WTC11 (cell line): Measurements from ENCODE around the gene LLGL2. TPM values are rescaled to one million over a fixed set of nuclear protein-coding genes. Genes with fewer than 3 reads are reported as not detected.
A peak's percentile ranks its signal among the peaks of the same experiment; 100 is the strongest.

Experiments used
- ATAC-seq: fragments of 200-7000 bp; cut with Tn5 transposase; 2 replicates; pipeline ENCODE4 v1.10.0; 2021; ENCODE audit warnings: mild to moderate bottlenecking, moderate library complexity
- CTCF ChIA-PET: fragments of 300-600 bp; sonication (Branson Sonifier 250); formaldehyde crosslinking; loops from one replicate; lab custom pipeline; 2021; ENCODE audit warnings: antibody characterized with exemption; lab: Charles Lee
- POLR2A ChIA-PET: fragments of 350-600 bp; sonication (Branson Sonifier 250); formaldehyde crosslinking; loops from one replicate; lab custom pipeline; 2021; ENCODE audit warnings: antibody characterized with exemption; lab: Charles Lee
- DNase-seq: peaks from one replicate; pipeline ENCODE4 v3.0.0; 2021; ENCODE audit warnings: low spot score
- H3K27ac Mint-ChIP-seq: 2 replicates; pipeline ENCODE4 v1.8.0; 2021; ENCODE audit warnings: mixed read lengths
- H3K27me3 Mint-ChIP-seq: 2 replicates; pipeline ENCODE4 v1.8.0; 2021; ENCODE audit warnings: low read depth, mild to moderate bottlenecking, moderate library complexity, mixed read lengths
- H3K36me3 Mint-ChIP-seq: 2 replicates; pipeline ENCODE4 v1.8.0; 2021; ENCODE audit warnings: mixed read lengths
- H3K4me1 Mint-ChIP-seq: 2 replicates; pipeline ENCODE4 v1.8.0; 2022; ENCODE audit warnings: mixed read lengths
- H3K4me3 Mint-ChIP-seq: 2 replicates; pipeline ENCODE4 v1.8.0; 2021; ENCODE audit warnings: mild to moderate bottlenecking, moderate library complexity, mixed read lengths
- H3K9me3 Mint-ChIP-seq: 2 replicates; pipeline ENCODE4 v1.8.0; 2021; ENCODE audit warnings: mixed read lengths
- CBFB ChIP-seq: sonication (generic); formaldehyde crosslinking; IDR thresholded peaks from 2 replicates; pipeline ENCODE4 v1.8.1; 2022; ENCODE audit warnings: mild to moderate bottlenecking, low read depth, missing genetic modification reagents
- ELF4 ChIP-seq: sonication (generic); formaldehyde crosslinking; IDR thresholded peaks from 2 replicates; pipeline ENCODE4 v1.8.1; 2022; ENCODE audit warnings: low read depth, mild to moderate bottlenecking, moderate library complexity, missing genetic modification reagents
- NR2C2 ChIP-seq: sonication (generic); formaldehyde crosslinking; IDR thresholded peaks from 2 replicates; pipeline ENCODE4 v1.8.0; 2022; ENCODE audit warnings: mild to moderate bottlenecking, missing genetic modification reagents
- TEAD1 ChIP-seq: sonication (generic); formaldehyde crosslinking; IDR thresholded peaks from 2 replicates; pipeline ENCODE4 v1.8.0; 2022; ENCODE audit warnings: mild to moderate bottlenecking, missing genetic modification reagents
- total RNA-seq: library from RNA; stranded (reverse); gene quantifications from 3 replicates; pipeline ENCODE4 v1.2.3, GENCODE V29; 2021
- TF ChIP-seq, protein P1 (sequence below): sonication (generic); formaldehyde crosslinking; IDR thresholded peaks from 2 replicates; pipeline ENCODE4 v1.8.0; 2023; ENCODE audit warnings: missing genetic modification reagents, mild to moderate bottlenecking, borderline replicate concordance
- TF ChIP-seq, protein P2 (sequence below): fragments of 200-600 bp; IDR thresholded peaks from 2 replicates; pipeline ENCODE4 v1.8.0; 2022; ENCODE audit warnings: antibody characterized with exemption
- TF ChIP-seq, protein P3 (sequence below): sonication (generic); formaldehyde crosslinking; IDR thresholded peaks from 2 replicates; pipeline ENCODE4 v1.8.0; 2022; ENCODE audit warnings: mild to moderate bottlenecking, missing genetic modification reagents
- TF ChIP-seq, protein P4 (sequence below): fragments of 250-450 bp; sonication (Bioruptor Pico); IDR thresholded peaks from 2 replicates; pipeline ENCODE4 v1.9.0; 2021; ENCODE audit warnings: mild to moderate bottlenecking
- TF ChIP-seq, protein P5 (sequence below): sonication (generic); formaldehyde crosslinking; IDR thresholded peaks from 2 replicates; pipeline ENCODE4 v1.8.1; 2022; ENCODE audit warnings: mild to moderate bottlenecking, missing genetic modification reagents, moderate library complexity, borderline replicate concordance

Gene LLGL2
- total RNA-seq, 1 experiment from 2014 or later = 103 TPM

DNA sequence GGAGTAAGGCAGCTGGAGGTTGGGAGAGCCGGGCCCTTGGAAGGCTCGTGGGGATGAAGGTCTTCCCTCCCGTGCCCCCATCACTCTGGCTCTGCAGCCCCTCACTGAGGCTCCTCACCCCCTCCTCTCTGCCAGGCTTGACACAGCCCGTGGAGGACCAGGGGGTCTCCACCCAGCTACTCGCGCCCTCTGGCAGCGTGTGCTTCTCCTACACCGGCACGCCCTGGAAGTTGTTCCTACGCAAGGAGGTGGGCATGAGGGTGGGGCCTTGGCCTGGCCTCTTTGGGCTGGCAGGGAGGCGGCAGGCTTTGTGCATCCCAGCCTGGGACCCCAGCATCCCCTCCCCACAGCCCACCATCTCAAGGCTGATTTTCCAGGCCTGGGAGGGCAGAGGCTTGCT, 92.2 kb downstream of the LLGL2 start (continued):
- TF ChIP-seq, protein P1, sequence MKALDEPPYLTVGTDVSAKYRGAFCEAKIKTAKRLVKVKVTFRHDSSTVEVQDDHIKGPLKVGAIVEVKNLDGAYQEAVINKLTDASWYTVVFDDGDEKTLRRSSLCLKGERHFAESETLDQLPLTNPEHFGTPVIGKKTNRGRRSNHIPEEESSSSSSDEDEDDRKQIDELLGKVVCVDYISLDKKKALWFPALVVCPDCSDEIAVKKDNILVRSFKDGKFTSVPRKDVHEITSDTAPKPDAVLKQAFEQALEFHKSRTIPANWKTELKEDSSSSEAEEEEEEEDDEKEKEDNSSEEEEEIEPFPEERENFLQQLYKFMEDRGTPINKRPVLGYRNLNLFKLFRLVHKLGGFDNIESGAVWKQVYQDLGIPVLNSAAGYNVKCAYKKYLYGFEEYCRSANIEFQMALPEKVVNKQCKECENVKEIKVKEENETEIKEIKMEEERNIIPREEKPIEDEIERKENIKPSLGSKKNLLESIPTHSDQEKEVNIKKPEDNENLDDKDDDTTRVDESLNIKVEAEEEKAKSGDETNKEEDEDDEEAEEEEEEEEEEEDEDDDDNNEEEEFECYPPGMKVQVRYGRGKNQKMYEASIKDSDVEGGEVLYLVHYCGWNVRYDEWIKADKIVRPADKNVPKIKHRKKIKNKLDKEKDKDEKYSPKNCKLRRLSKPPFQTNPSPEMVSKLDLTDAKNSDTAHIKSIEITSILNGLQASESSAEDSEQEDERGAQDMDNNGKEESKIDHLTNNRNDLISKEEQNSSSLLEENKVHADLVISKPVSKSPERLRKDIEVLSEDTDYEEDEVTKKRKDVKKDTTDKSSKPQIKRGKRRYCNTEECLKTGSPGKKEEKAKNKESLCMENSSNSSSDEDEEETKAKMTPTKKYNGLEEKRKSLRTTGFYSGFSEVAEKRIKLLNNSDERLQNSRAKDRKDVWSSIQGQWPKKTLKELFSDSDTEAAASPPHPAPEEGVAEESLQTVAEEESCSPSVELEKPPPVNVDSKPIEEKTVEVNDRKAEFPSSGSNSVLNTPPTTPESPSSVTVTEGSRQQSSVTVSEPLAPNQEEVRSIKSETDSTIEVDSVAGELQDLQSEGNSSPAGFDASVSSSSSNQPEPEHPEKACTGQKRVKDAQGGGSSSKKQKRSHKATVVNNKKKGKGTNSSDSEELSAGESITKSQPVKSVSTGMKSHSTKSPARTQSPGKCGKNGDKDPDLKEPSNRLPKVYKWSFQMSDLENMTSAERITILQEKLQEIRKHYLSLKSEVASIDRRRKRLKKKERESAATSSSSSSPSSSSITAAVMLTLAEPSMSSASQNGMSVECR (CRISPR knock-in tag) = no peak
- TF ChIP-seq CBFB (CRISPR knock-in tag) (no peak), ELF4 (CRISPR knock-in tag) (no peak)

DNA sequence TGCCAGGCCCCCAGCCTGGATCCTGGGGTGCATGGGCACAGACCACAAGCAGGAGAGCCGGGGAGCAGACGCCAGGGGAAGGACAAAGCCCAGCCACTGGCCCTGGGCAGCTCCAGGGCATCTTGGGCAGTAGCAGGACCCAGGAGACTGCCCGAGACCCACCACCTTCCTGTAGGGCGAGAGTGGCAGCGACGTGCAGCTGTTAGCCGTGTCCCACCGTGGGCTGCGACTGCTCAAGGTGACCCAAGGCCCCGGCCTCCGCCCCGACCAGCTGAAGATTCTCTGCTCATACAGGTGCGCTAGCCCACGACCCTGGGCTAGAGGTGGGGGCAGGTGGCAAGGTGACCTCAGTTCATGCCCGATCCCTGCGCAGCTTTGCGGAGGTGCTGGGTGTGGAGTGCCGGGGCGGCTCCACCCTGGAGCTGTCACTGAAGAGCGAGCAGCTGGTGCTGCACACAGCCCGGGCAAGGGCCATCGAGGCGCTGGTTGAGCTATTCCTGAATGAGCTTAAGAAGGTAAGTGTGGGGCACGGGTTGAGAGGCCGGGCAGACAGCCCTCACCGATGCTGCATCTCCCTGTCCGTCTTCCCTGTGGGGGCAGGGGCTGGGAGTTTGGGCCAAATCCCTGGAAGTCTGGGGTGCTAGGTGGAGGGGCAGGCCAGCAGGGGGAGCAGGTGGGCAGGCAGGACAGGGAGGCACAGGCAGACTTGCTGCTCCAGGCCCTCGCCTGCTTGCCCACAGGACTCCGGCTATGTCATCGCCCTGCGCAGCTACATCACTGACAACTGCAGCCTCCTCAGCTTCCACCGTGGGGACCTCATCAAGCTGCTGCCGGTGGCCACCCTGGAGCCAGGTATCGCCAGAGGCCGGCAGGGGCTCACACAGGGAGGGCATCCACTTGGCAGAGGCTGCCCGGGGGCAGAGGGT, 94.3 kb downstream of the LLGL2 start:
- Mint-ChIP-seq H3K4me1 (no peaks in the 10 kb centered on the region), H3K27me3 (no peaks in the 10 kb centered on the region), H3K36me3 (no peaks in the 10 kb centered on the region), H3K27ac (no peak overlapping the region), H3K9me3 (no peaks in the 10 kb centered on the region), H3K4me3 (no peak overlapping the region)
- ChIA-PET CTCF (interaction anchor here (0.6 to 19.0 kb wide), 30 partner anchors 8 to 235 kb away, joined by 3 to 304 read pairs (median 4); partner anchors contain the start of genes GALK1, ITGB4, LLGL2 and SMIM5), POLR2A (no interaction called here)
- peak; percentile 89 for ATAC-seq
- peak; percentile 88 for DNase-seq
- no peak for TF ChIP-seq NR2C2
- TF ChIP-seq, protein P2, sequence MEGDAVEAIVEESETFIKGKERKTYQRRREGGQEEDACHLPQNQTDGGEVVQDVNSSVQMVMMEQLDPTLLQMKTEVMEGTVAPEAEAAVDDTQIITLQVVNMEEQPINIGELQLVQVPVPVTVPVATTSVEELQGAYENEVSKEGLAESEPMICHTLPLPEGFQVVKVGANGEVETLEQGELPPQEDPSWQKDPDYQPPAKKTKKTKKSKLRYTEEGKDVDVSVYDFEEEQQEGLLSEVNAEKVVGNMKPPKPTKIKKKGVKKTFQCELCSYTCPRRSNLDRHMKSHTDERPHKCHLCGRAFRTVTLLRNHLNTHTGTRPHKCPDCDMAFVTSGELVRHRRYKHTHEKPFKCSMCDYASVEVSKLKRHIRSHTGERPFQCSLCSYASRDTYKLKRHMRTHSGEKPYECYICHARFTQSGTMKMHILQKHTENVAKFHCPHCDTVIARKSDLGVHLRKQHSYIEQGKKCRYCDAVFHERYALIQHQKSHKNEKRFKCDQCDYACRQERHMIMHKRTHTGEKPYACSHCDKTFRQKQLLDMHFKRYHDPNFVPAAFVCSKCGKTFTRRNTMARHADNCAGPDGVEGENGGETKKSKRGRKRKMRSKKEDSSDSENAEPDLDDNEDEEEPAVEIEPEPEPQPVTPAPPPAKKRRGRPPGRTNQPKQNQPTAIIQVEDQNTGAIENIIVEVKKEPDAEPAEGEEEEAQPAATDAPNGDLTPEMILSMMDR = peak; percentile 54; the same call in 1 of the 2 replicates
- TF ChIP-seq ELF4 (CRISPR knock-in tag) = no peak
- TF ChIP-seq, protein P3, sequence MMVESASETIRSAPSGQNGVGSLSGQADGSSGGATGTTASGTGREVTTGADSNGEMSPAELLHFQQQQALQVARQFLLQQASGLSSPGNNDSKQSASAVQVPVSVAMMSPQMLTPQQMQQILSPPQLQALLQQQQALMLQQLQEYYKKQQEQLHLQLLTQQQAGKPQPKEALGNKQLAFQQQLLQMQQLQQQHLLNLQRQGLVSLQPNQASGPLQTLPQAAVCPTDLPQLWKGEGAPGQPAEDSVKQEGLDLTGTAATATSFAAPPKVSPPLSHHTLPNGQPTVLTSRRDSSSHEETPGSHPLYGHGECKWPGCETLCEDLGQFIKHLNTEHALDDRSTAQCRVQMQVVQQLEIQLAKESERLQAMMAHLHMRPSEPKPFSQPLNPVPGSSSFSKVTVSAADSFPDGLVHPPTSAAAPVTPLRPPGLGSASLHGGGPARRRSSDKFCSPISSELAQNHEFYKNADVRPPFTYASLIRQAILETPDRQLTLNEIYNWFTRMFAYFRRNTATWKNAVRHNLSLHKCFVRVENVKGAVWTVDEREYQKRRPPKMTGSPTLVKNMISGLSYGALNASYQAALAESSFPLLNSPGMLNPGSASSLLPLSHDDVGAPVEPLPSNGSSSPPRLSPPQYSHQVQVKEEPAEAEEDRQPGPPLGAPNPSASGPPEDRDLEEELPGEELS = 0 out of 2 replicates have a peak, but pooled peaks have one; percentile 36

DNA sequence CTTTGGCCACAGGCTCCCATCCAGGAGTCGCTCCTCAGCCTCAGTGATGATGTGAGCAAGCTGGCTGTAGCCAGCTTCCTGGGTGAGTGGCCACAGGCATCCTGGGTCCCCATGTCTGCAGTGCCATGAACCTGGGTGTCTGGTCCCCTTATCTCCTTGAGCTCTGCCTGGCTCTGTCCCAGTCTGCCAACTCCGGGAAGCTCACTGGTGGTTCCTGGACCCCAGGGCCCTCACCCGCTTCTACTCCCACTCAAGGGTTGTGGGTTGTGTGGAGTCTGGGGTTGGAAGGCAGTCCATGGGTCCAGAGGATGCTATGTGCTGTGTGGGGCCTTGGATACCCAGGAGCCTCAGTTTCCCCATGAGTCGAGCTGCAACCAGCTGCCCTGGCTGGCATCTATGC, 96.0 kb downstream of the LLGL2 start:
- ATAC-seq (no peak), DNase-seq (no peak)
- ChIA-PET CTCF (interaction anchor here (1.0 to 19.0 kb wide), 6 partner anchors 9 to 132 kb away, joined by 3 to 304 read pairs (median 20); partner anchors contain the start of gene SMIM5), POLR2A (no interaction called here)
- H3K4me1 Mint-ChIP-seq = no peaks in the 10 kb centered on the region
- H3K4me3 Mint-ChIP-seq = no peak overlapping the region
- TF ChIP-seq, protein P4, sequence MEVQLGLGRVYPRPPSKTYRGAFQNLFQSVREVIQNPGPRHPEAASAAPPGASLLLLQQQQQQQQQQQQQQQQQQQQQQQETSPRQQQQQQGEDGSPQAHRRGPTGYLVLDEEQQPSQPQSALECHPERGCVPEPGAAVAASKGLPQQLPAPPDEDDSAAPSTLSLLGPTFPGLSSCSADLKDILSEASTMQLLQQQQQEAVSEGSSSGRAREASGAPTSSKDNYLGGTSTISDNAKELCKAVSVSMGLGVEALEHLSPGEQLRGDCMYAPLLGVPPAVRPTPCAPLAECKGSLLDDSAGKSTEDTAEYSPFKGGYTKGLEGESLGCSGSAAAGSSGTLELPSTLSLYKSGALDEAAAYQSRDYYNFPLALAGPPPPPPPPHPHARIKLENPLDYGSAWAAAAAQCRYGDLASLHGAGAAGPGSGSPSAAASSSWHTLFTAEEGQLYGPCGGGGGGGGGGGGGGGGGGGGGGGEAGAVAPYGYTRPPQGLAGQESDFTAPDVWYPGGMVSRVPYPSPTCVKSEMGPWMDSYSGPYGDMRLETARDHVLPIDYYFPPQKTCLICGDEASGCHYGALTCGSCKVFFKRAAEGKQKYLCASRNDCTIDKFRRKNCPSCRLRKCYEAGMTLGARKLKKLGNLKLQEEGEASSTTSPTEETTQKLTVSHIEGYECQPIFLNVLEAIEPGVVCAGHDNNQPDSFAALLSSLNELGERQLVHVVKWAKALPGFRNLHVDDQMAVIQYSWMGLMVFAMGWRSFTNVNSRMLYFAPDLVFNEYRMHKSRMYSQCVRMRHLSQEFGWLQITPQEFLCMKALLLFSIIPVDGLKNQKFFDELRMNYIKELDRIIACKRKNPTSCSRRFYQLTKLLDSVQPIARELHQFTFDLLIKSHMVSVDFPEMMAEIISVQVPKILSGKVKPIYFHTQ = no peak
- TF ChIP-seq TEAD1 (CRISPR knock-in tag) = no peak
- TF ChIP-seq, protein P5, sequence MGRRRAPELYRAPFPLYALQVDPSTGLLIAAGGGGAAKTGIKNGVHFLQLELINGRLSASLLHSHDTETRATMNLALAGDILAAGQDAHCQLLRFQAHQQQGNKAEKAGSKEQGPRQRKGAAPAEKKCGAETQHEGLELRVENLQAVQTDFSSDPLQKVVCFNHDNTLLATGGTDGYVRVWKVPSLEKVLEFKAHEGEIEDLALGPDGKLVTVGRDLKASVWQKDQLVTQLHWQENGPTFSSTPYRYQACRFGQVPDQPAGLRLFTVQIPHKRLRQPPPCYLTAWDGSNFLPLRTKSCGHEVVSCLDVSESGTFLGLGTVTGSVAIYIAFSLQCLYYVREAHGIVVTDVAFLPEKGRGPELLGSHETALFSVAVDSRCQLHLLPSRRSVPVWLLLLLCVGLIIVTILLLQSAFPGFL (CRISPR knock-in tag) = no peak
- no peaks in the 10 kb centered on the region for H3K36me3 Mint-ChIP-seq
- no peaks in the 10 kb centered on the region for H3K27me3 Mint-ChIP-seq
- no peak overlapping the region for H3K27ac Mint-ChIP-seq
- no peaks in the 10 kb centered on the region for H3K9me3 Mint-ChIP-seq
